HG02970 (cell line): ENCODE measurements around the gene CRYGA.

Experiments used
- ATAC-seq: cut with Tn5 transposase; IDR thresholded peaks from one replicate; pipeline ENCODE4 v1.9.1; 2021; ENCODE audit warnings: mild to moderate bottlenecking, moderate library complexity, moderate number of reproducible peaks; ENCODE audit not compliant: unreplicated experiment, low FRiP score

CRYGA gene, protein sequence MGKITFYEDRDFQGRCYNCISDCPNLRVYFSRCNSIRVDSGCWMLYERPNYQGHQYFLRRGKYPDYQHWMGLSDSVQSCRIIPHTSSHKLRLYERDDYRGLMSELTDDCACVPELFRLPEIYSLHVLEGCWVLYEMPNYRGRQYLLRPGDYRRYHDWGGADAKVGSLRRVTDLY

DNA sequence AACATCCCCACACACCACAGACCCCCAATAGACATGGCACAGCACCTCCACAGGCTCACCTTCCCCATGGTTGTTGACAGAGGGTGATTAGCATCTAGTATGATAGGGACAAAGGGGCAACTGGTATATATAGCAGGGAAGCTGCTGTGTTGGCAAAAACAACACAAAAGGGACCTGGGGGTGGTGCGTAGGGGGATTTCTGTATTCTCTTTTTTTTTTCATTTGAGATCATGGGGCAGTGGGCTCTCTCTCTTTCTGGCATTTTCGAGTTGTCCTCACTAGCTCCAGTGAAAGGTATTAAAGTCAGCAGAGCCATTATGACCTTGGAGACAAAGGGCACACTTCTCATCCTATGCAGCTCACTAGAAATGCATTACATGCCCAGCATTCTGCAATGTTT, at the start of gene CRYGA:
TSS of gene CRYGA (minus strand) at position 101 of the 400 bp plus-strand sequence. CDS start at position 68, 33 bp downstream.
- ATAC-seq = no peak

DNA sequence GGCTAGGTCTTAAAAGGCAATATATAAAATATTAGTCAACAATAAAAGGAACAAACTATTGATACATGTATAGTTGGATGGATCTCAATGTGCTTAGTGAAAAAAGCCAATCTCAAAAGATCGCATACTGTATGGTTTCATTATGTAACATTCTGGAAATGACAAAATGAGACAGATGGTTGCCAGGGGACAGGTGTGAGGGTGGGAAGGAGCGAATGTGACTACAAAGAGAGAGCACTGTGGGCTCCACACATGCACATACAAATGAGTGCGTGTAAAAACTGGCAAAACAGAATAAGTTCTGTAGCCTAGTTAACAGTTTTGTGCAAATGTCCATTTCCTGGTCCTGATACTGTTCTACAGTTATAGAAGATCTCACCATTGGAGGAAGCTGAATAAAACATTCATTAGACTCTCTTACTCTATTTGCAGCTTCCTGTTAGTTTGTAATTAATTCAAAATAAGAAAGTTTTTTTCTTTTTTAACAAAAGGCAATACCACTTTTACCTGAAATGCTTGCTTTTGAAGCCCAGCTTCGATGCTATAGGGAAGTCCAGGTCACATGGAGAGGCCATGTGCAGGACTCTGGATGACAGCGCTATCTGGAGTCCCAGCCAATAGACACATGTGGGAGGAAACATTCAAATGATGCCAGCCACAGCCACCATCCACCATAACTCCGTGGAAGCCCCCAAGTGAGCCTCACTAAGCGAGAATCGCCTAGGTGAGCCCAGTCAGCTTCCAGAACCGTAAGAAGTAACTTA, 47.5 kb upstream of the CRYGA start:
- no peak for ATAC-seq

DNA sequence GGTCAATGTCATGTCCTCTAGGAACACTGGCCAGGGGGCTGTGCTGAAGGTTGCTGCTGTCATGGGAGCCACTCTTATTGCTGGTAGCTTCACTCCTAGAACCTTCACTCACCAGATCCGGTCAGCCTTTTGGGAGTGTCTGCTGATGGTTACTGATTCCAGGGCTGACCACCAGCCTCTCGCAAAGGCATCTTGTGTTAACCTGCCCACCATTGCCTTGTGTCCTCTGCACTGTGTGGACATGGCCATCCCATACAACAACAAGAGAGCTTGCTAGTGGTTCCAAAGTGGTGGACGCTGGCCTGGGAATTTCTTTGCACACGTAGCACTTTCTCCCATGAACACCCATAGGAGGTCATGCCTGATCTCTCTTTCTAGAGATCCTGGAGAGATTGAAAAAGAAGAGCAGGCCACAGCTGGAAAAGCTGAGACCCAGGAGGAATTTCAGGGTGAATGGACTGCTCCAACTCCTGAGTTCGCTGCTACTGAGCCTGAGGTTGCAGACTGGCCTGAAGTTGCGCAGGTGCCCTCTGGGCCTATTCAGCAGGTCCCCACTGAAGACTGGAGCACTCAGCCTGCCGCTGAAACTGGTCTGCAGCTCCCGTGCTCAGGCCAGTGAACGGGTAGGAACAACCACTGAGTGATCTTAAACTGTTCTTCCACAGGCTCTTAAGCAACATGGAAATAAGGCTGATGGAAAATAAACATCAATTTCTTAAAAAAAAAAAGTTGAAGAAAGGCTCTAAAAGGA, 45.1 kb upstream of the CRYGA start:
- ATAC-seq = no peak

DNA sequence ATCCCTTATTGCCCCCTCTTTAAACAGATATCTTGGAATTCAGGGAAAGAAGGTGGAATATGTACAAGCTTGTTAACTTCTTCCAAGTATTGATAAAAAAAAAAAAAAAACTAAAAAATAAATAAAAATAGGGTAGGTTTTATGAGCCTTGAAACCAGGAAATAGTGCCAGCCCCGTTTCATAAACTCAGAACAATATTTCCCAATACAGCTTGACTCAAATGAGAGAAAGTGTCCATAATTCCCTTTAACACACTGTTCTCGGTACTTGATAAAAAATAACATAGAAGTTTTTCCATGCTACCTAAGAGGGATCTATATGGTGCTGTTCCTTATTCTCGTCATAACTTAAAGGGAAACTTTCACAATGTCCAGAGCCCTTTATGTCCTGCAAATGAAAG, 44.4 kb upstream of the CRYGA start:
- no peak for ATAC-seq

DNA sequence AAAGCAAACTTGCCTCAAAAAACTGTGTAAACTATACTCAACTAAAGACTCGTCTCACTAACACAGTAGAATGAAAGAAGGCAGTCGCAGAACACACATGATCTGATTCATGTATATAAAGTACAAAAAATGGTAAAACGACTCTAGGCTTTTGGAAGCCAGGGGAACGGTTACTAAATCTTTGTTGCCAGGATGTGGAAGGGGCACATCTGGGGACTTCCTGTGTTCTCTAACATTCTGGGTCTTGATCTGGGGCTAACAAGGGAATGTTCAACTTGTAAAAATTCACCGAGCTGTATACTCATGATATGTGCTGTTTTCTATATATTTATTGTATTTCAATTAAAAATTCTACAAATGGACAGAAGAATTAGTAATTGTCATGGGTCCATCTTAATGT, 40.8 kb upstream of the CRYGA start:
- no peak for ATAC-seq

DNA sequence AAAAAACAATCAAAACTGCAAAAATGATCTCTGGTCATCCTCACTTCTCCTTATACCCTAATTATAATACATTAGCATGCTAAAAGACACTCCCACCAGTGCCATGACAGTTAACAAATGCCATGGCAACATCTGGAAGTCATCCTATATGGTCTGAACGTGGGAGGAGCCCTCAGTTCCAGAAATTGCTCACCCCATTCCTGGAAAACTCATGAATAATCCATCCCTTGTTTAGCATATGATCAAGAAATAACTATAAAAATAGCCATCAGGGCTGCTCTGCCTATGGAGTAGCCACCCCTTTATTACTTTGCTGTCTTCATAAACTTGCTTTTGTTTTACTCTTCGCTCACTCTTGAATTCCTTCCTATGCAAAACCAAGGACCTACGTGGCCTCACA, 32.1 kb upstream of the CRYGA start:
- ATAC-seq = no peak

DNA sequence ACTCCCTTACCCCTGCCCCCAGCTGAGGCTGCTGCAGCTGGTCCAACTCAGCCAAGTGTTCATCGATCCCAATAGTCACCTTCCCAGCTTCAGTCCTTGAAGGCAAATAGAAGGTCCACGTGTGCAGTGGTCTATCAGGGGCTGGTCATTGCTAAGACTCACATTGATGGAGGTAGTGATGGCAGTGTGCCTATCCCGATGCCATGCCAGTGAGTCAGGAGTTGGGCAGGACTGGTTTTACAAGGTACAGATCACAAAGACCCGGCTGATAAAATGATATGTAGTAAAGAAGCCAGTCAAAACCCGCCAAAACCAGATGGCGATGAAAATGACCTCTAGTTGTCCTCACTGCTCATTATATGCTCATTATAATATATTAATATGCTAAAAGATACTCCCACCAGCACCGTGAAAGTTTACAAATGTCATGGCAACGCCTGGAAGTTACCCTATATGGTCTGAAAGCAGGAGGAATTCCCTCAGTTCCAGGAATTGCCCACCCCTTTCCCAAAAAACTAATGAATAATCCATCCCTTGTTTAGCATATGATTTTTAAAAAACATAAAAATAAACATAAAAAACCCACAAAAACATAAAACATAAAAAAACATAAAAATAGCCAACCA, 29.3 kb upstream of the CRYGA start:
- ATAC-seq = no peak

DNA sequence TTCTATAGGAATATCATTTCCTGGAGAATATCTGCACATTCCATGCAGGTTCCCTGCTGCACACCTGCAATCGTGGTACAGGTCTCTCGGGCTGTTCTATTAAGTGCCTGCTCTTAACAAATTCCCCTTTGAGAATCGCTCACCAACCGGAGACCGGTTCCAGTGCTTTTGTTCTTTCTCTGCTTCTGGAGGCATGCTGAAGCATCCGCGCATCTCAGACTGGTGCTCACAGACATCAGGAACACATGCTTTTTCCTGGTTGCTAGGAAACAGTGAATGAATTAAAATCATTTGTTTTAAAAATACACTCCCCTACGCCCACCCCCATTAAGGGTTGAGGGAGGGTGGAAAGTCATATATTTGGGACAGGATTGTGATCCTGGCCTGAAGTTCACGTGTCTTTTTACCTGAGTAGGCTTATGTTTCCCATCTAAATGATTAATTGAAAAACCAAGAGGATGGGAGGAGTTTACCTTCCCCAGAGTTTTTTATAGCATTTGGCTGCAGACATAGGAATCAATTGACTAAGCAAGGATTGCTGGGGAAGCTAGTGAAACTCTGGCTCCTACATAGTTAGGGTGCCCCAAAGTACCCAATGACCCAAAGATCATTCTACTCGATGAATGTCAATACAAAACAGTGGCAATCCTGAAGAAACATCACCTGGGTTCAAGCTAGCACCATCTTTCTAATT, 26.6 kb upstream of the CRYGA start, which contains the start of gene C2orf80:
TSS of gene C2orf80 (minus strand) at position 221 of the 694 bp plus-strand sequence. CDS start 3,044 bp downstream, outside the sequence.
- ATAC-seq = no peak

DNA sequence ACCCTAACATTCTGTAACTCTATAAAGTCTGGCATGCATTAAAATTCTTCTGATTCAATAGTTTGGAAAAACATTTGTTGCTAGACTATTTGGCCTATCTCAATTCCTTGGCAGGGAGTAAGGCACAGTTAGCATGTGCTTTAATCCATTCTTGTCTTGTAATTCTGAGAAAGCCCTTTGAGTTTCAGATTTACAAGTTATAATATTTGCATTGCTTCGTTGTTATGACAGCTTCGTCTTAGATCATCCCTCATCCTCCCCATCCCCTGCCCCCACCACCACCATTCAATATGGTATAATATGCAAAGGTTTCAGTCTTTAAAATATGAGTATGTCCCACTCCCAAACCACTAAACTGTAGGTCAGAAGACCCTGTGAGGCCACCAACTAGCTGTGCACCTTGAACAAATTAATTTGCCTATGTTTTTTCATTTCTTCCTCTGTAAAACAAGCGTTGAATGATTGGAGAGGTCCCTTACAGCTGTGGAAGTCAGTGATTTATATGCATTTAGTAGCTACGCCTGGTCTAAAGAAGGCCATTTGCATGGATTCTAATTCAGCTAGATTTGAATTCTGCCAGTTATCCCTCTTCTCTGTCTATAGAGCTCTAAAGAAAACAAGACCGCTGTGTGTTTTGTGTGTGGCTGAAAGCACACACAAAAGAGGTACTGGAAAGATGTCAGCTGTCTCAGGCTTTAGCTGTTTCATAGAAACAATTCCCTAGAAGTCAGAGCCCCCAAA, 25.9 kb upstream of the CRYGA start:
- no peak for ATAC-seq

DNA sequence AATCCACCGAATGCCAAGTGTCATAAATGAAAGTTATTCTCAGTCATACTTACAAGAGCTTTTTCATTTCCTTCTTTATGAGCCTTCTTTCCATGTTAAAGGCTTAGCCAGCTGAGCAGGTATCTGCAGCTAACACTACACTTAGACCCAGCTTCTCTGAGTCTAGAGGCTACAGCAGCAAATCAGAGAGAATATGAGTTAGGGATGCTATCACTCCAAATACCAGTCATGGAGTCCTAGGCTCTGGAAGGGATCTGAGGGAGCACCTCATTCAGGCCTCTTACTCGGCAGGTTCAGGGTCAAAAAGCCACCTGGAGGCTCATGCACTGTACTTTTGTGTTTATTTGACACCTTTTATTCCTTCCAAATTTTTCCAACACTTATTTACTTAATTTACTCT, 23.5 kb upstream of the CRYGA start:
- no peak for ATAC-seq

DNA sequence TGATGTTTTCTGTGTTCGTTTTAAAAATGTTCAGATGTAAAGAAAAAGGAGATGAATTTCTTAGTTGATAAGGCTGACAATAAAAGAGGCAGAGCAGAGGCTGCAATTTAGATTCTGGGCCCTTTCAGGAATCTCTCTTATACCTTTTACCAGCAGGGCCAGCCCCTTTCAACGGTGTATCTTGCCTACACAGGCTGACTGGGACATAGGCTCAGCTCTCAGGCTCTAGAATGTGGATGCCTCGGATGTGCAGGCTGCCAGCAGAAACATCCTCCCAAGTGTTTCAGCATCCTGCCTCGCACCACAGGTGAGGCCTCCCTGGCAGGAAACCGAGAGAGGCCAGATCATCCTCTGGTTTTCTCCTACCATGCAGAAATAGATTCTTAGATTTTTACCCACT, 23.1 kb upstream of the CRYGA start:
- no peak for ATAC-seq

DNA sequence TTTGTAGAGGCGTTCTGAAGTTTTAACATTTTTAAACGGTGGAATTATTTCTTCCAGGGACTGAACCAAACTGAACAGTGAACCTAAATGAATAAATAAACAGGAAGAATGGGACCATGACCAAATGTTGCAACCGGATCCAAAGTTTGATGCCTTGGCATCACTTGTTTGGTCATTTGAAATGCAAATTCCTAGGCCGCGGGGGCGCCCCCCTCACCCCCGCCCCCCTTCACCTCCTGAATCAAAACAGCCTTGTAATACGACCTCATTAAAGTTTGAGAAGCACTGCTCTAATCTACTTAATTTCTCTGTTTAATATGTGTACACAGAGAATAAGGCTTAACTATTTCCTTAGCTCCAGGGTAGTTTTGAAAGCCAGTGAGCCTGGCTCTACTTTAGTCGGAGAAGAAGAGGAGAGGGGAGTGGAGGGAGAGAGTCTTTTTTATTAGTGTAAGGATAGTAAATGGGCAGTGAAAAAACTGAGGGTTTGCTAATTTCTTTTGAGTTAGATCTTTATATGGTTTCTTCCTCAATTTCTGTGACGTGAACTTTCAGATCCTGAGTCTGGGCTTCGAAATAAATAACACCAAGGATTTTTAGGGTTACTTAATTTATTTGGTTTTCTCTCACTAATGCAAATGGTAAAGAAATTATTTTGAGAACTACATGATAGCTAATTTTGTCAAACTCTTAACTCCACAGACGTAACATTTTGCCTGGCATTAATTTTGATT, 20.8 kb upstream of the CRYGA start:
- ATAC-seq = no peak

DNA sequence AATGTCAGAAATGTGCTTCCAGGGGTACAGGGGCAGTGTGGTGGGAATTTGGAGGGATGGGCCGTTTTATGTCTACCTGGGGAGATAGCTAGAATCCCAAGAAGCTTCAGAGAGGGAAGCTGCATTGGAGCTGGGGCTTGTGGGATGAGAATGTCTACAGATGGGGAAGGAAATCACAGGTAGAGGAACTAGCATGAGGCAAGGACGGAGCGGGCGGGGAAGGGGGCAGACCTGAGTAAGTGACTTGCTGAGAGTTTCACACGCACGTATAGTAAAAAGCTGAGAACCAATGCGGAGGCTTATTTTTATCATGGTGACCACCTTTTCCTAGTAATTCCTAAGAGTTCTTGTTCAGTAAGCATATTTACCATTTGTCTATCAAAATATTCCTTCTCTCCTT, 20.1 kb upstream of the CRYGA start:
- ATAC-seq = no peak

DNA sequence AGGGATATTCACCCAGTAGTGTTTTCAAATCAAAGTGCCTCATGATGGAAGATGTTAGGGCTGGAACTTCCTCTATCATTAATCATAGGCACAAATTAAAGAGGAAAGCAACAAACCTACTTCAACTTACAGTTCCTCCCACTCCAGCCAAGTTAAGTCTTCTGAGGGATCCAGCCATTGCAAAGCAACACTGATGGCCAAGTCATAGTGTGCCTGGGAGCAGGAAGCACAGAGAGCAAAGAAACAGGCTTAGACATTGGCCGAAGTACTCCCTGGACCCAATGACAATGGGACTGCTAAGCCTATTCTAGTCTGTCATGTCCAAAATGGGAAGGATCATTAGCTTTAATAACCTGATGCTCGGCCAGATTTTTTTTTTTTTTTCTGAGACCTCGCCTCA, 19.4 kb upstream of the CRYGA start:
- ATAC-seq = no peak

DNA sequence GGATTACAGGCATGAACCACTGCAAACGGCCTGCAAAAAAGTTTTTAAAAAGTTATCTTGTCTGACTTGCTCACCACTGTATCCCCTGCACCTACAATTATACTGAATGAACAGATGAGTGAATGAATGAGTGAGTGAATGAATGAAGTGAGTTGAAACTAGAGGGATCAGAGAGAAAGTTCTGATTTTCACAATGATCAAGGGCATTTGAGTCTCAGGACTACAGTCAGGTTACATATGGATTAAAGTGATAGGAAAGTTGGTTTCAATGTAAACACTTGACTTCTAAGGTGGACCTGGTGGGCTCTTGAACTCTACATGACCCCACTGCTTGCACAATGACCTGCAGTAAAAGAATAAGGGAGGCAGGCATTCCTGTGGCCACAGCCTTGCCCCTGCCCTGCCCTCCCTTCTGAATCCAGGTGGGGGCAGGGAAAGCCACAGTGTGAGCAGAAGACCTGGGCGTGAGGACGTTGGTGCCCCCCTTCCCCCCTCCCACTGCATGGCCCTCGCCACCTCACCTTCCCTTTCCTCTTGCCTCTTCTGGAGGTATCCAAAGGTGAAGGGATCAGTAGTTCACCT, 15.7 kb upstream of the CRYGA start:
- ATAC-seq = no peak

DNA sequence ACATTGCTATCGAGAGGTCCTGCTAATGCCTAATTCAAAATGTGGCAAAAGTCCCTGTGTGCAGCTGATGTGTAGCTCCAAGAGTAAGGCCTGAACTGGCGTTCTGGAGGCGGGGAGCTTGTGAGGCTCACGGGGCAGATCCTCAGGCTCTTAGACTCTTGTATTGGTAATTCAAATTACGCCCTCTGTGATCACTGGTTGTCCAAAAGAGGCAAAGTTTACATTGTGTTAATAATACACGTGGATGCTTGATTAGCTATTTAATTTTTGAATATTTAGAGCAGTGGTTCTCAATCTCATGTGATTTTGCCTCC, 12.4 kb upstream of the CRYGA start:
- no peak for ATAC-seq

DNA sequence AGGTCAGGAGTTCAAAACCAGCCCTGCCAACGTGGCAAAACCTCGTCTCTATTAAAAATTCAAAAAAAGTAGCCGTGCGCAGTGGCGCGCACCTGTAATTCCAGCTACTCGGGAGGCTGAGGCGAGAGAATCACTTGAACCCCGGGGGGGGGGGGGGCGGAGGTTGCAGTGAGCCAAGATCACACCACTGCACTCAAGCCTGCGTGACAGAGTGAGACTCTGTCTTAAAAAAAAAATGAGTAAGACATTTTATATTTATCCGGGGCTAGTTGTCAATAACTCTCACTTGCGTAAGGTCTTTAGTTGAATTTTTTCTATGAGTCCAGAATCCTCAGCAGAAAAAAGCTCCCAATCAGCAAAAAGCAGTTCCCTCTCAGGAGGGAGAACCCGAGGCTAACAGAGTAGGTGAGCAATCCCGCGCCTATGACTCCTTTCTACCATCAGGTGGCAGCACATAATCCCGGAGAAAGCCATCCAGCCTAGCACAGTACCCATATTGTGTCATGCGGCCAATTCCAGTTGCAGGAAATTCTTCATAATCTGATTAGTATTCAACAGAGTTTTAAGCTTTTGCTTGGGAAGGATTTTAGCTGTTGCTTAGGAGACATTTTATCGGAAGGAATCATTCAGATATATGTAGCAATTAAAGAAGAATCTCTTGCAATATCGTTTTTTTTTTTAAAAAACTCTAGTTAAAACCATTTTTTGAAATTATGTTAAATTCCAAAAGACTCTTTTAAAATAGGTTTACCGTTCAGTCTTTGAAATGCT, 11.9 kb upstream of the CRYGA start:
- ATAC-seq = peak; percentile 93

DNA sequence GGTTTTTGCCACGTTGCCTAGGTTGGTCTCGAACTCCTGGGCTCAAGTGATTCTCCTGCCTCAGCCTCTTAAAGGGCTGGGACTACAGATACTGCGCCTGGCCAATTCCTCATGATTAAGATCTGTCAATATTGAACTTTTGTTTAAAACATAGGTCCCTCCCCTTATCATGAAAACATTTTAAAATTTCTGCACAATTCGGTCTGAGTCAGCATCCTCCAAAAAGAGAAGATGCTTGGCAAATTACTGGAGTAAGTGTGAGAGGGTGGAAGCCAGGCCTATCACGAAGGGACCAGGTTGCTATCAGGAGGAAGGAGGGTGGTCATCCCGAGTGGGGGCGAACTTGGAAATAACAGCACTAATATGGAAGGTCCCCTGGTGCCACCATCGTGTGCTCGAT, 10.8 kb upstream of the CRYGA start:
- ATAC-seq = no peak
